Liver (tissue), 9 donors: ENCODE data around the gene KDM2A. TPM values are rescaled to one million over a fixed set of nuclear protein-coding genes. Genes with fewer than 3 reads are reported as not detected.

Source experiments
- DNase-seq: peaks from one replicate; pipeline ENCODE4 v3.0.0-alpha.2; 2017; ENCODE audit warnings: low spot score
- H3K27ac ChIP-seq, 2 donors: one replicate each; pipeline ENCODE4 v1.7.0; 2013; ENCODE audit warnings: inconsistent platforms in 2 of 2, low read length in 2 of 2, control low read depth in 1 of 2, low read depth in 1 of 2, mild to moderate bottlenecking in 1 of 2
- H3K27me3 ChIP-seq, 4 donors: one replicate each; pipeline versions ENCODE4 v1.6.1 to v1.7.0; 2013; ENCODE audit warnings: low read length in 3 of 4, inconsistent platforms in 1 of 4, mild to moderate bottlenecking in 1 of 4, moderate library complexity in 1 of 4; ENCODE audit not compliant: control insufficient read depth in 4 of 4, insufficient read depth in 4 of 4
- H3K36me3 ChIP-seq, 4 donors: one replicate each; pipeline versions ENCODE4 v1.6.1 to v1.7.0; 2013; ENCODE audit warnings: low read length in 3 of 4, mild to moderate bottlenecking in 3 of 4, low read depth in 1 of 4, moderate library complexity in 1 of 4; ENCODE audit not compliant: control insufficient read depth in 4 of 4, insufficient read depth in 3 of 4
- H3K4me1 ChIP-seq, 4 donors: one replicate each; pipeline versions ENCODE4 v1.6.1 to v1.7.0; 2013; ENCODE audit warnings: low read length in 3 of 4, mild to moderate bottlenecking in 3 of 4, moderate library complexity in 1 of 4; ENCODE audit not compliant: control insufficient read depth in 4 of 4, insufficient read depth in 4 of 4
- H3K4me3 ChIP-seq, 3 donors: one replicate each; pipeline versions ENCODE4 v1.6.1 to v1.7.0; 2013; ENCODE audit warnings: low read length in 3 of 3, control low read depth in 1 of 3, low read depth in 1 of 3, mild to moderate bottlenecking in 1 of 3
- H3K9ac ChIP-seq, 2 donors: one replicate each; pipeline ENCODE4 v1.7.0; 2013; ENCODE audit warnings: low read length in 2 of 2, mild to moderate bottlenecking in 2 of 2, moderate library complexity in 2 of 2, control low read depth in 1 of 2, low read depth in 1 of 2
- H3K9me3 ChIP-seq, 4 donors: one replicate each; pipeline versions ENCODE4 v1.6.1 to v1.7.0; 2013; ENCODE audit warnings: low read length in 3 of 4; ENCODE audit not compliant: control insufficient read depth in 4 of 4
- EGR1 ChIP-seq, 2 donors: IDR thresholded peaks; 2 replicates each; pipeline ENCODE4 v1.6.1; 2016 to 2018; ENCODE audit warnings: antibody characterized with exemption in 2 of 2, low read depth in 2 of 2
- FOXA1 ChIP-seq: IDR thresholded peaks from 2 replicates; pipeline ENCODE4 v1.6.1; 2016; ENCODE audit warnings: antibody characterized with exemption
- GABPA ChIP-seq, 2 donors: IDR thresholded peaks in 1 of 2; conservative IDR thresholded peaks in 1 of 2; 2 replicates each; pipeline ENCODE4 v1.6.1; 2016; ENCODE audit warnings: antibody characterized with exemption in 2 of 2, mild to moderate bottlenecking in 1 of 2, moderate library complexity in 1 of 2
- HNF4G ChIP-seq: IDR thresholded peaks from 2 replicates; pipeline ENCODE4 v1.6.1; 2016; ENCODE audit warnings: antibody characterized with exemption
- JUND ChIP-seq, 2 donors: IDR thresholded peaks; 2 replicates each; pipeline ENCODE4 v1.6.1; 2016; ENCODE audit warnings: antibody characterized with exemption in 2 of 2
- MAX ChIP-seq: IDR thresholded peaks from 2 replicates; pipeline ENCODE4 v1.6.1; 2016; ENCODE audit warnings: antibody characterized with exemption
- NR2F2 ChIP-seq: IDR thresholded peaks from 2 replicates; pipeline ENCODE4 v1.6.1; 2016; ENCODE audit warnings: antibody characterized with exemption
- RAD21 ChIP-seq, 2 donors: IDR thresholded peaks; 2 replicates each; pipeline ENCODE4 v1.6.1; 2016; ENCODE audit warnings: antibody characterized with exemption in 2 of 2, mild to moderate bottlenecking in 2 of 2
- REST ChIP-seq: IDR thresholded peaks from 2 replicates; pipeline ENCODE4 v1.6.1; 2016; ENCODE audit warnings: antibody characterized with exemption, mild to moderate bottlenecking
- RXRA ChIP-seq, 2 donors: IDR thresholded peaks; 2 replicates each; pipeline ENCODE4 v1.6.1; 2017 to 2018; ENCODE audit warnings: antibody characterized with exemption in 2 of 2, mild to moderate bottlenecking in 1 of 2
- SP1 ChIP-seq: IDR thresholded peaks from 2 replicates; pipeline ENCODE4 v1.6.1; 2018; ENCODE audit warnings: antibody characterized with exemption, mild to moderate bottlenecking
- TAF1 ChIP-seq: conservative IDR thresholded peaks from 2 replicates; pipeline ENCODE4 v1.6.1; 2016; ENCODE audit warnings: antibody characterized with exemption, mild to moderate bottlenecking
- YY1 ChIP-seq: IDR thresholded peaks from 2 replicates; pipeline ENCODE4 v1.6.1; 2016; ENCODE audit warnings: antibody characterized with exemption, mild to moderate bottlenecking
- ZBTB33 ChIP-seq: IDR thresholded peaks from 2 replicates; pipeline ENCODE4 v1.6.1; 2016; ENCODE audit warnings: antibody characterized with exemption
- WGBS: extraction: QIAGEN DNeasy Blood & Tissue Kit; methylation state at CpG from one replicate; pipeline ENCODE4 v1.1.7; 2013; 5-methylcytosine and 5-hydroxymethylcytosine counted together
- polyA plus RNA-seq, 2 donors: library from polyadenylated mRNA; stranded (reverse) in 1 of 2; unstranded in 1 of 2; fragments of 200-250 nt in 1 of 2; fragments of >200 nt in 1 of 2; fragmentation: Nextera tagmentation in 1 of 2; extraction: Ambion mirVana in 1 of 2; gene quantifications; one replicate each; pipeline versions ENCODE4 v1.2.1 to v1.2.3, GENCODE V29; 2013 to 2015
- total RNA-seq, 2 donors: library from RNA; depleted of rRNA; stranded (reverse); fragments of >200 nt; gene quantifications; one replicate each; pipeline ENCODE4 v1.2.3, GENCODE V29; 2014
- donor health status: healthy.
- donor health status: healthy.
- donor health status: healthy.
- donor health status: healthy.
- donor health status: healthy.

KDM2A gene
- total and polyA plus RNA-seq, 4 donors = 8.3 to 44.9 (median 22.4) TPM

GRCh38 chr11:67270256-67271204, 151.5 kb downstream of the KDM2A start:
- Histone ChIP-seq H3K4me1 (peaks cover 16 to 85% (median 51%) of the 10 kb centered on the region in 4 donors), H3K9ac (no peak overlapping the region), H3K4me3 (peak overlapping the region in 1 of 3 donors; percentile 15), H3K27ac (peak overlapping the region; percentile 53 to 63), H3K27me3 (no peaks in the 10 kb centered on the region), H3K36me3 (no peaks in the 10 kb centered on the region), H3K9me3 (no peaks in the 10 kb centered on the region)
- DNase-seq = no peak
- TF ChIP-seq EGR1 (IDR thresholded peaks at IDR 0.05; ENCODE audit: low read depth in 2 of 2) (peak in 1 of 2 donors; percentile 51), SP1 (no peak), YY1 (no peak), NR2F2 (peak; percentile 36), RAD21 (IDR thresholded peaks at IDR 0.05) (no peak), MAX (peak; percentile 45), TAF1 (no peak), HNF4G (no peak)
- 58% methylated on average over 28 of the region's 28 CpGs for WGBS

- H3K27ac ChIP-seq = peak overlapping the region in 1 of 2 donors; percentile 43
- DNase-seq = no peak
- H3K4me1 ChIP-seq = peaks cover 16 to 86% (median 52%) of the 10 kb centered on the region in 4 donors
- TF ChIP-seq GABPA (IDR thresholded peaks at IDR 0.05 in 1 of 2, conservative IDR thresholded peaks at IDR 0.05 in 1 of 2) (no peak), HNF4G (no peak), ZBTB33 (no peak), FOXA1 (no peak), REST (no peak), RXRA (IDR thresholded peaks at IDR 0.05) (no peak), JUND (IDR thresholded peaks at IDR 0.05) (no peak)
- H3K27me3 ChIP-seq = no peaks in the 10 kb centered on the region
- 71% methylated on average over 5 of the region's 5 CpGs for WGBS
- H3K36me3 ChIP-seq = no peaks in the 10 kb centered on the region
- no peak overlapping the region for H3K9ac ChIP-seq
- no peak overlapping the region for H3K4me3 ChIP-seq
- H3K9me3 ChIP-seq = no peaks in the 10 kb centered on the region
Measured at GRCh38 chr11:67271205-67271540, 152.1 kb downstream of the KDM2A start.
